ENCODE data around the gene CSPG4. TPM values are rescaled to one million over a fixed set of nuclear protein-coding genes. Genes with fewer than 3 reads are reported as not detected.

The CSPG4 gene
- total RNA-seq, 1 experiment from 2014 or later: 17.5 TPM

DNA sequence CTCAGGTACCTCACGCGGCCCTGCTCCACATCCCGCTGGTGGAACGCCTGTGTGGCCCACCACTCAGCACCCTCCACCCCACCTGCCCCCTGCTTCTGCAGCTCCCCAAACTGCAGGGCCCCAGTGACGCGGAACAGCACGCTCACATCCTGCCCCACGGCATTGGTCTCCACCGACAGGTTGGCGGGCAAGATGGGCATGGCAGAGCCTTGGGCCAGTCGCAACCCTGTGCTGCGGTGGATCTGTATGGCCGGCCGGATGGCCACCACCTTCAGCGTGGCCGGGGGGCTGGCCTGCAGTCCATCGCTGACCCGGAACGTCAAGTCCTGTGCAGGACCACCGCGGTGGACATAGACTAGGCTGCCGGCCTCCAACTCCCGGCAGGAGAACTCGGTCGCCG lies 23.8 kb downstream of the CSPG4 start:
- H3K9me3 ChIP-seq (ENCODE audit: control insufficient read depth, insufficient read depth, low read depth, low read length): no peaks in the 10 kb centered on the region

DNA sequence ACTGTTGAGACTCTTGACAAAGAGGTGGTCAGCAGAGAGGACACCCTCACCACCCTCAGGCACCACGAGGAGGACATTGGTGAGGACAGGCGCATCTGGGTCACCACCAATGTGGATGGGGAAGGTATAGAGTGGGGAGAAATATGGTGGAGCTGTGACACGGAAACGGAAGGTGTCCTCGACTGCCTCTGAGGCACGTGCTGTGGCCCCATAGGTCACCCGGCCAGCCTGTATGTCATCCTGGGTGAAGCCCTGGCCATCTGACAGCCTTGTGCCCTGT lies 24.4 kb downstream of the CSPG4 start:
- no peak for TF ChIP-seq POLR2AphosphoS5 (IDR thresholded peaks at IDR 0.05; ENCODE audit: low read depth, low read length)
- TF ChIP-seq, protein P1, sequence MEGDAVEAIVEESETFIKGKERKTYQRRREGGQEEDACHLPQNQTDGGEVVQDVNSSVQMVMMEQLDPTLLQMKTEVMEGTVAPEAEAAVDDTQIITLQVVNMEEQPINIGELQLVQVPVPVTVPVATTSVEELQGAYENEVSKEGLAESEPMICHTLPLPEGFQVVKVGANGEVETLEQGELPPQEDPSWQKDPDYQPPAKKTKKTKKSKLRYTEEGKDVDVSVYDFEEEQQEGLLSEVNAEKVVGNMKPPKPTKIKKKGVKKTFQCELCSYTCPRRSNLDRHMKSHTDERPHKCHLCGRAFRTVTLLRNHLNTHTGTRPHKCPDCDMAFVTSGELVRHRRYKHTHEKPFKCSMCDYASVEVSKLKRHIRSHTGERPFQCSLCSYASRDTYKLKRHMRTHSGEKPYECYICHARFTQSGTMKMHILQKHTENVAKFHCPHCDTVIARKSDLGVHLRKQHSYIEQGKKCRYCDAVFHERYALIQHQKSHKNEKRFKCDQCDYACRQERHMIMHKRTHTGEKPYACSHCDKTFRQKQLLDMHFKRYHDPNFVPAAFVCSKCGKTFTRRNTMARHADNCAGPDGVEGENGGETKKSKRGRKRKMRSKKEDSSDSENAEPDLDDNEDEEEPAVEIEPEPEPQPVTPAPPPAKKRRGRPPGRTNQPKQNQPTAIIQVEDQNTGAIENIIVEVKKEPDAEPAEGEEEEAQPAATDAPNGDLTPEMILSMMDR (IDR thresholded peaks at IDR 0.05): no peak
- no peak for TF ChIP-seq TCF7L2 (IDR thresholded peaks at IDR 0.05; ENCODE audit: low read depth, low read length)
- TF ChIP-seq SIN3A (IDR thresholded peaks at IDR 0.05; ENCODE audit: borderline replicate concordance, insufficient read depth, low read depth, low read length): no peak
- TF ChIP-seq, protein P2, sequence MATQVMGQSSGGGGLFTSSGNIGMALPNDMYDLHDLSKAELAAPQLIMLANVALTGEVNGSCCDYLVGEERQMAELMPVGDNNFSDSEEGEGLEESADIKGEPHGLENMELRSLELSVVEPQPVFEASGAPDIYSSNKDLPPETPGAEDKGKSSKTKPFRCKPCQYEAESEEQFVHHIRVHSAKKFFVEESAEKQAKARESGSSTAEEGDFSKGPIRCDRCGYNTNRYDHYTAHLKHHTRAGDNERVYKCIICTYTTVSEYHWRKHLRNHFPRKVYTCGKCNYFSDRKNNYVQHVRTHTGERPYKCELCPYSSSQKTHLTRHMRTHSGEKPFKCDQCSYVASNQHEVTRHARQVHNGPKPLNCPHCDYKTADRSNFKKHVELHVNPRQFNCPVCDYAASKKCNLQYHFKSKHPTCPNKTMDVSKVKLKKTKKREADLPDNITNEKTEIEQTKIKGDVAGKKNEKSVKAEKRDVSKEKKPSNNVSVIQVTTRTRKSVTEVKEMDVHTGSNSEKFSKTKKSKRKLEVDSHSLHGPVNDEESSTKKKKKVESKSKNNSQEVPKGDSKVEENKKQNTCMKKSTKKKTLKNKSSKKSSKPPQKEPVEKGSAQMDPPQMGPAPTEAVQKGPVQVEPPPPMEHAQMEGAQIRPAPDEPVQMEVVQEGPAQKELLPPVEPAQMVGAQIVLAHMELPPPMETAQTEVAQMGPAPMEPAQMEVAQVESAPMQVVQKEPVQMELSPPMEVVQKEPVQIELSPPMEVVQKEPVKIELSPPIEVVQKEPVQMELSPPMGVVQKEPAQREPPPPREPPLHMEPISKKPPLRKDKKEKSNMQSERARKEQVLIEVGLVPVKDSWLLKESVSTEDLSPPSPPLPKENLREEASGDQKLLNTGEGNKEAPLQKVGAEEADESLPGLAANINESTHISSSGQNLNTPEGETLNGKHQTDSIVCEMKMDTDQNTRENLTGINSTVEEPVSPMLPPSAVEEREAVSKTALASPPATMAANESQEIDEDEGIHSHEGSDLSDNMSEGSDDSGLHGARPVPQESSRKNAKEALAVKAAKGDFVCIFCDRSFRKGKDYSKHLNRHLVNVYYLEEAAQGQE (IDR thresholded peaks at IDR 0.05; ENCODE audit: insufficient read depth in 1 of 2, low read depth in 2 of 2, low read length in 1 of 2): no peak
- no peak overlapping the region for H3K27ac ChIP-seq (ENCODE audit: low read length)
- DNase-seq (ENCODE audit: low read depth, low spot score) (no peak), ATAC-seq (no peak)
- intact Hi-C loops (cut with micrococcal nuclease; ENCODE audit: unreplicated experiment): loop anchor here (5.0 kb wide), 1 partner anchor 114 kb away; no protein-coding TSS in a partner anchor
- in situ Hi-C loops (cut with HindIII; ENCODE audit: low pct_unique_long_range_greater_than_20kb, low sequenced_read_pairs): no loop called here
- no peaks in the 10 kb centered on the region for H3K9me3 ChIP-seq (ENCODE audit: control insufficient read depth, insufficient read depth, low read depth, low read length)
- POLR2A ChIA-PET: no interaction called here
- H3K27me3 ChIP-seq (ENCODE audit: control insufficient read depth, insufficient read depth, low read length): no peaks in the 10 kb centered on the region
- CTCF ChIA-PET: interaction anchor here (0.6 kb wide), 1 partner anchor 233 kb away, joined by 5 read pairs; no protein-coding TSS in a partner anchor
- no TSS peak for BruUV-seq (replicated peaks)
- no peaks in the 10 kb centered on the region for H3K4me1 ChIP-seq (ENCODE audit: control insufficient read depth, insufficient read depth, low read length)
- H3K36me3 ChIP-seq (ENCODE audit: control insufficient read depth, insufficient read depth, low read length): no peaks in the 10 kb centered on the region
- H3K4me3 ChIP-seq (ENCODE audit: low read depth in 2 of 2, low read length in 2 of 2): no peak overlapping the region

More for the DNA sequence above, 23.8 kb downstream of the CSPG4 start:
- in situ Hi-C loops (cut with HindIII; ENCODE audit: low pct_unique_long_range_greater_than_20kb, low sequenced_read_pairs): no loop called here
- H3K4me3 ChIP-seq (ENCODE audit: low read depth in 2 of 2, low read length in 2 of 2): no peak overlapping the region
- ATAC-seq (no peak), DNase-seq (ENCODE audit: low read depth, low spot score) (no peak)
- H3K4me1 ChIP-seq (ENCODE audit: control insufficient read depth, insufficient read depth, low read length): peaks cover 5% of the 10 kb centered on the region
- intact Hi-C loops (cut with micrococcal nuclease; ENCODE audit: unreplicated experiment): loop anchor here (5.0 kb wide), 1 partner anchor 113 kb away; no protein-coding TSS in a partner anchor
- H3K36me3 ChIP-seq (ENCODE audit: control insufficient read depth, insufficient read depth, low read length): no peaks in the 10 kb centered on the region
- BruUV-seq (replicated peaks): no TSS peak
- CTCF ChIA-PET: interaction anchor here (0.6 kb wide), 1 partner anchor 233 kb away, joined by 5 read pairs; no protein-coding TSS in a partner anchor
- TF ChIP-seq SIN3A (IDR thresholded peaks at IDR 0.05; ENCODE audit: borderline replicate concordance, insufficient read depth, low read depth, low read length) (no peak), POLR2AphosphoS5 (IDR thresholded peaks at IDR 0.05; ENCODE audit: low read depth, low read length) (no peak), TCF7L2 (IDR thresholded peaks at IDR 0.05; ENCODE audit: low read depth, low read length) (no peak)
- TF ChIP-seq, protein P1 (IDR thresholded peaks at IDR 0.05): no peak
- TF ChIP-seq, protein P2 (IDR thresholded peaks at IDR 0.05; ENCODE audit: insufficient read depth in 1 of 2, low read depth in 2 of 2, low read length in 1 of 2): no peak
- no peaks in the 10 kb centered on the region for H3K27me3 ChIP-seq (ENCODE audit: control insufficient read depth, insufficient read depth, low read length)
- POLR2A ChIA-PET: no interaction called here
- H3K27ac ChIP-seq (ENCODE audit: low read length): no peak overlapping the region

All from Panc1 (cell line).